Measurements from ENCODE around the gene ITLN1.
"Not testable (repeated sequence)": the region's sequence is repeated elsewhere in the genome, so short reads cannot be mapped to it uniquely, and the experiment has no call there.

Gene ITLN1

GRCh38 chr1:160885042-160885441 lies at the start of gene ITLN1:
TSS of gene ITLN1 (minus strand) at chr1:160885180. CDS start at chr1:160884877, 303 bp downstream.
- TF ChIP-seq ZFX (IDR thresholded peaks at IDR 0.05) = no peak
- TF ChIP-seq CTCF (conservative IDR thresholded peaks at IDR 0.05) = no peak
- no peak within 1 kb of the TSS for H3K27ac ChIP-seq

- H3K27ac ChIP-seq = not testable (repeated sequence)
Observed at GRCh38 chr1:160933305-160933704, 48.3 kb upstream of the ITLN1 start.

GRCh38 chr1:160925652-160926244 lies 40.8 kb upstream of the ITLN1 start:
- H3K27ac ChIP-seq = no peak overlapping the region
- TF ChIP-seq CTCF (conservative IDR thresholded peaks at IDR 0.05) = no peak
- TF ChIP-seq ZFX (IDR thresholded peaks at IDR 0.05) = no peak

GRCh38 chr1:160924791-160925651 lies 40.0 kb upstream of the ITLN1 start:
- no peak overlapping the region for H3K27ac ChIP-seq
- TF ChIP-seq ZFX (IDR thresholded peaks at IDR 0.05) (no peak), CTCF (conservative IDR thresholded peaks at IDR 0.05) (no peak)

GRCh38 chr1:160916666-160917065 lies 31.7 kb upstream of the ITLN1 start:
- no peak overlapping the region for H3K27ac ChIP-seq
- TF ChIP-seq ZFX (IDR thresholded peaks at IDR 0.05) (no peak), CTCF (conservative IDR thresholded peaks at IDR 0.05) (no peak)

- H3K27ac ChIP-seq = not testable (repeated sequence)
Observed at GRCh38 chr1:160913229-160913628, 28.2 kb upstream of the ITLN1 start.

- H3K27ac ChIP-seq = no peak overlapping the region
- no peak for TF ChIP-seq CTCF (conservative IDR thresholded peaks at IDR 0.05)
Observed at GRCh38 chr1:160911925-160912324, 26.9 kb upstream of the ITLN1 start.

- no peak overlapping the region for H3K27ac ChIP-seq
- TF ChIP-seq ZFX (IDR thresholded peaks at IDR 0.05) (no peak), CTCF (conservative IDR thresholded peaks at IDR 0.05) (no peak)
Observed at GRCh38 chr1:160911441-160911840, 26.5 kb upstream of the ITLN1 start.

Data from C4-2B (cell line).